ENCODE results near the gene NME4.

NME4 gene

GRCh38 chr16:375212-375611 is 21.8 kb upstream of the NME4 start:
- no peaks in the 10 kb centered on the region for H3K27me3 ChIP-seq (ENCODE audit: insufficient read depth, low read length)
- no peak overlapping the region for H3K9ac ChIP-seq (ENCODE audit: low read length)
- no peak overlapping the region for H3K4me3 ChIP-seq (ENCODE audit: low read depth, low read length)
- no peak overlapping the region for H2BK5ac ChIP-seq (ENCODE audit: low read depth, low read length, poor library complexity)
- no peak overlapping the region for H3K23ac ChIP-seq (ENCODE audit: low read length)
- no peaks in the 10 kb centered on the region for H3K79me1 ChIP-seq (ENCODE audit: low read length)
- no peak overlapping the region for H2BK12ac ChIP-seq (ENCODE audit: low read length)
- H3K79me2 ChIP-seq (ENCODE audit: control insufficient read depth, insufficient read depth, low read length, poor library complexity), result peaks cover 4% of the 10 kb centered on the region
- H2AFZ ChIP-seq (ENCODE audit: insufficient read depth, low read length, poor library complexity), result no peak overlapping the region
- DNase-seq, result no peak
- H3K4me2 ChIP-seq (ENCODE audit: low read length), result no peak overlapping the region
- no peak overlapping the region for H2BK120ac ChIP-seq (ENCODE audit: insufficient read depth, low read length, poor library complexity)
- peaks cover 11 to 18% of the 10 kb centered on the region in 2 experiments for H3K4me1 ChIP-seq (ENCODE audit: control insufficient read depth in 1 of 2, insufficient read depth in 2 of 2, low read length in 2 of 2)
- peaks cover 65 to 67% of the 10 kb centered on the region in 2 experiments for H3K36me3 ChIP-seq (ENCODE audit: control insufficient read depth in 1 of 2, insufficient read depth in 2 of 2, low read length in 2 of 2)
- H3K18ac ChIP-seq (ENCODE audit: low read length), result no peak overlapping the region
- no peak overlapping the region for H3K14ac ChIP-seq (ENCODE audit: low read length)
- no peak overlapping the region for H4K12ac ChIP-seq (ENCODE audit: low read depth, low read length)
- no peak overlapping the region for H4K8ac ChIP-seq (ENCODE audit: low read depth, low read length)
- no peak overlapping the region for H2AK5ac ChIP-seq (ENCODE audit: low read length)
- no peak overlapping the region for H3K27ac ChIP-seq (ENCODE audit: low read depth, low read length)
- H3K9me3 ChIP-seq (ENCODE audit: insufficient read depth, low read depth, low read length), result peaks cover 3% of the 10 kb centered on the region
- no peak overlapping the region for H4K91ac ChIP-seq (ENCODE audit: low read depth, low read length)
- H3K4ac ChIP-seq (ENCODE audit: low read depth, low read length), result no peak overlapping the region
- WGBS (ENCODE audit: extremely low coverage, insufficient coverage, insufficient read length), result no CpG with 5 or more reads among the region's 23 CpGs

DNA sequence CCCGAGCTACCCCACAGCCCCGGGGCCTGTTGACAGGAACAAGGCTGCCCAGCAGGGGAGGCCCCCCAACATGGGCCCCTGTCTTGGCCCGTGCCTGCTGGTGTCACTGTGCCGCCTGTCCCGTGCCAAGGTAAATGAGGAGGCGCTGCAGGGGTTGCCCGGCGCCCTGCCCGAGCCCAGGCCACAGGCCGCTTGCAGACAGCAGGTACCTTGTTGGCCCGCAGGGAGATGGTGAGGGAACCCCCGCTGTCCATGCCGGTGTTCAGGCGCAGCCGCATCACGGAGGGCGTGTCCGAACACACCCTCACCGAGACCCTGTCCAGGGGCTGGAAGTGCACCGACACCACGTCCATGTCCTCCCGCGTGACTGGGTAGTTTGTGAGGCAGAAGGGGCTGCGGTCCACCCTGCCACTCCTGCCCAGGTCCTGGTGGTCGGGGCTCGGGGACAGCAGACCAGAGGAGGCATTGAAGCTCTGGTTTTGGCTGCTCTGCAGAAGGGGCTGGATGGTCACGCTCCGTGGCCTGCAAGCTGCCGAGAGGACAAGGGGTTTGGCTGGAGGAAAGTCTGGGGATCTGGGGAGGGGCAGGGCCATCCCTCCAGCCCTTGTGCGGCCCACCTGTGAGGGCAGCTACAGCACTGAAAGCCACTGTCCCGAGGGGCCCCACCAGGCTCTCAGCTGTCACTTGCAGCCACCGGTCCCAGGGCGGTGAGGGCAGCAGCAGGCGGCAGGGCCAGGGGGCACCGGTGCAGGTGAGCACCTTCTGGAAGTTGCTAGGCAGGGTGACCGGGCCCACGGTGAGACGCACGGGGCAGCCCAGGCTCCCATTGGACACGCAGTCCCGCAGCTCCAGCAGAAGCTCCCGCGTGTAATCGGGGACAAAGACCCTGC is 20.8 kb upstream of the NME4 start:
- no peak for DNase-seq
- Histone ChIP-seq H3K36me3 (ENCODE audit: control insufficient read depth in 1 of 2, insufficient read depth in 2 of 2, low read length in 2 of 2) (peaks cover 65 to 67% of the 10 kb centered on the region in 2 experiments), H2AFZ (ENCODE audit: insufficient read depth, low read length, poor library complexity) (no peak overlapping the region), H3K9me3 (ENCODE audit: insufficient read depth, low read depth, low read length) (peaks cover 3% of the 10 kb centered on the region), H3K4ac (ENCODE audit: low read depth, low read length) (no peak overlapping the region), H3K14ac (ENCODE audit: low read length) (no peak overlapping the region), H4K12ac (ENCODE audit: low read depth, low read length) (no peak overlapping the region), H3K27ac (ENCODE audit: low read depth, low read length) (no peak overlapping the region), H4K91ac (ENCODE audit: low read depth, low read length) (no peak overlapping the region), H3K4me2 (ENCODE audit: low read length) (no peak overlapping the region), H2BK120ac (ENCODE audit: insufficient read depth, low read length, poor library complexity) (no peak overlapping the region), H3K79me2 (ENCODE audit: control insufficient read depth, insufficient read depth, low read length, poor library complexity) (peaks cover 10% of the 10 kb centered on the region), H2BK5ac (ENCODE audit: low read depth, low read length, poor library complexity) (no peak overlapping the region), H3K23ac (ENCODE audit: low read length) (no peak overlapping the region), H4K8ac (ENCODE audit: low read depth, low read length) (no peak overlapping the region), H3K27me3 (ENCODE audit: insufficient read depth, low read length) (no peaks in the 10 kb centered on the region), H2BK12ac (ENCODE audit: low read length) (no peak overlapping the region), H2AK5ac (ENCODE audit: low read length) (no peak overlapping the region), H3K9ac (ENCODE audit: low read length) (no peak overlapping the region), H3K18ac (ENCODE audit: low read length) (no peak overlapping the region), H3K4me1 (ENCODE audit: control insufficient read depth in 1 of 2, insufficient read depth in 2 of 2, low read length in 2 of 2) (peaks cover 8 to 16% of the 10 kb centered on the region in 2 experiments), H3K4me3 (ENCODE audit: low read depth, low read length) (no peak overlapping the region), H3K79me1 (ENCODE audit: low read length) (peaks cover 5% of the 10 kb centered on the region)
- WGBS (ENCODE audit: extremely low coverage, insufficient coverage, insufficient read length), result no CpG with 5 or more reads among the region's 44 CpGs

- WGBS (ENCODE audit: extremely low coverage, insufficient coverage, insufficient read length), result no CpG with 5 or more reads among the region's 26 CpGs
These were observed 20.1 kb upstream of the NME4 start for GRCh38 chr16:376817-377418.

DNA sequence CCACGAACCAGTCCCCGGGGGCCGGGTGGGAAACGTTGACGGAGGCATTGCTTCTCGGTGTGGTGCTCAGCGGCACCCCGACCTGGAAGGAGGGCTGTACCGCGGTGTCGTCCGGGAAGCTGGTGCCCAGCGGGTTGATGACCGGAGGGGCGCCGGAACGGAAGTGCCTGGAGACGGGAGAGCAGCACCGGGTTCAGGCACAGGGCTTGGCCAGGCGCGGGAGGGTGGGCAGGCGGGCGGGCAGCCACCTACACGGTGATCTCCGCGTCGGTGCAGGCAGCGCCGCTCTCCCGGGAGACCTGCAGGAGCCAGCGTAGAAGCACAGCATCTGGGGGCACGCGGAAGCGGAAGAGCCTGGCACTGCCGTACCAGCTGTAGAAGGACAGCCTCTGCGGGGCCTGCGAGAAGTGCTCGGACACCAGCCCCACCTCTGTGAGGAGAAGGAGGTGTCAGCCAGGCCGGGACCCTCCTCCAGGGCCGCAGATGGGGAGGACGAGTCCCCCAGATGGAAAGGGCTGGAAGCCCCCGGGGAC is 19.5 kb upstream of the NME4 start:
- Histone ChIP-seq H4K91ac (ENCODE audit: low read depth, low read length) (no peak overlapping the region), H3K23ac (ENCODE audit: low read length) (no peak overlapping the region), H2BK120ac (ENCODE audit: insufficient read depth, low read length, poor library complexity) (no peak overlapping the region), H2AFZ (ENCODE audit: insufficient read depth, low read length, poor library complexity) (no peak overlapping the region), H3K79me2 (ENCODE audit: control insufficient read depth, insufficient read depth, low read length, poor library complexity) (peaks cover 16% of the 10 kb centered on the region), H3K14ac (ENCODE audit: low read length) (no peak overlapping the region), H3K9me3 (ENCODE audit: insufficient read depth, low read depth, low read length) (peaks cover 3% of the 10 kb centered on the region), H3K4me2 (ENCODE audit: low read length) (no peak overlapping the region), H3K4me1 (ENCODE audit: control insufficient read depth in 1 of 2, insufficient read depth in 2 of 2, low read length in 2 of 2) (peaks cover 8 to 17% of the 10 kb centered on the region in 2 experiments), H3K36me3 (ENCODE audit: control insufficient read depth in 1 of 2, insufficient read depth in 2 of 2, low read length in 2 of 2) (peaks cover 52 to 54% of the 10 kb centered on the region in 2 experiments), H3K4ac (ENCODE audit: low read depth, low read length) (no peak overlapping the region), H3K27ac (ENCODE audit: low read depth, low read length) (no peak overlapping the region), H3K27me3 (ENCODE audit: insufficient read depth, low read length) (no peaks in the 10 kb centered on the region), H3K4me3 (ENCODE audit: low read depth, low read length) (no peak overlapping the region), H4K12ac (ENCODE audit: low read depth, low read length) (no peak overlapping the region), H3K18ac (ENCODE audit: low read length) (no peak overlapping the region), H4K8ac (ENCODE audit: low read depth, low read length) (no peak overlapping the region), H3K9ac (ENCODE audit: low read length) (no peak overlapping the region), H2BK12ac (ENCODE audit: low read length) (no peak overlapping the region), H3K79me1 (ENCODE audit: low read length) (peaks cover 14% of the 10 kb centered on the region), H2BK5ac (ENCODE audit: low read depth, low read length, poor library complexity) (no peak overlapping the region), H2AK5ac (ENCODE audit: low read length) (no peak overlapping the region)
- no peak for DNase-seq
- no CpG with 5 or more reads among the region's 42 CpGs for WGBS (ENCODE audit: extremely low coverage, insufficient coverage, insufficient read length)

More at GRCh38 chr16:376817-377418, 20.1 kb upstream of the NME4 start:
- Histone ChIP-seq H3K9me3 (ENCODE audit: insufficient read depth, low read depth, low read length) (peaks cover 3% of the 10 kb centered on the region), H4K91ac (ENCODE audit: low read depth, low read length) (no peak overlapping the region), H3K27me3 (ENCODE audit: insufficient read depth, low read length) (no peaks in the 10 kb centered on the region), H3K23ac (ENCODE audit: low read length) (no peak overlapping the region), H3K27ac (ENCODE audit: low read depth, low read length) (no peak overlapping the region), H3K14ac (ENCODE audit: low read length) (no peak overlapping the region), H4K12ac (ENCODE audit: low read depth, low read length) (no peak overlapping the region), H3K79me2 (ENCODE audit: control insufficient read depth, insufficient read depth, low read length, poor library complexity) (peaks cover 12% of the 10 kb centered on the region), H3K4me3 (ENCODE audit: low read depth, low read length) (peak overlapping the region; percentile 8), H3K4me2 (ENCODE audit: low read length) (no peak overlapping the region), H3K18ac (ENCODE audit: low read length) (no peak overlapping the region), H3K79me1 (ENCODE audit: low read length) (peaks cover 9% of the 10 kb centered on the region), H3K4ac (ENCODE audit: low read depth, low read length) (no peak overlapping the region), H3K4me1 (ENCODE audit: control insufficient read depth in 1 of 2, insufficient read depth in 2 of 2, low read length in 2 of 2) (peaks cover 8 to 14% of the 10 kb centered on the region in 2 experiments), H2AFZ (ENCODE audit: insufficient read depth, low read length, poor library complexity) (no peak overlapping the region), H4K8ac (ENCODE audit: low read depth, low read length) (no peak overlapping the region), H3K36me3 (ENCODE audit: control insufficient read depth in 1 of 2, insufficient read depth in 2 of 2, low read length in 2 of 2) (peaks cover 58 to 60% of the 10 kb centered on the region in 2 experiments), H3K9ac (ENCODE audit: low read length) (no peak overlapping the region), H2BK12ac (ENCODE audit: low read length) (no peak overlapping the region), H2BK120ac (ENCODE audit: insufficient read depth, low read length, poor library complexity) (no peak overlapping the region), H2AK5ac (ENCODE audit: low read length) (no peak overlapping the region), H2BK5ac (ENCODE audit: low read depth, low read length, poor library complexity) (no peak overlapping the region)
- no peak for DNase-seq
